MCF 10A (cell line): ENCODE results near the gene SLC25A48. TPM values are rescaled to one million over a fixed set of nuclear protein-coding genes. Genes with fewer than 3 reads are reported as not detected.

Experiments
- BruUV-seq: library from RNA; stranded (reverse); fragments of 400-500 nt; replicated peaks from 2 replicates; lab custom pipeline; 2021; lab: Mats Ljungman, UMichigan
- CTCF ChIA-PET: fragments of 300-600 bp; sonication (Branson Sonifier 250); formaldehyde crosslinking; extraction: SDS; loops from one replicate; lab custom pipeline; 2021; ENCODE audit warnings: antibody characterized with exemption, inconsistent platforms; lab: Yijun Ruan, JAX
- POLR2A ChIA-PET: fragments of 300-600, 350-650 bp; sonication (Branson Sonifier 250); formaldehyde crosslinking; extraction: SDS; loops from one replicate; lab custom pipeline; 2020; ENCODE audit warnings: antibody characterized with exemption, inconsistent platforms; lab: Yijun Ruan, JAX
- DNase-seq: peaks from one replicate; pipeline ENCODE4 v3.0.0-alpha.2; 2018; ENCODE audit not compliant: unreplicated experiment
- H3K27ac Mint-ChIP-seq: one replicate; pipeline ENCODE4 v1.8.0; 2022; ENCODE audit warnings: mild to moderate bottlenecking, low read depth, mixed read lengths; ENCODE audit not compliant: unreplicated experiment
- H3K27me3 Mint-ChIP-seq: one replicate; pipeline ENCODE4 v1.8.0; 2022; ENCODE audit warnings: mixed read lengths; ENCODE audit not compliant: insufficient read depth, unreplicated experiment
- H3K36me3 Mint-ChIP-seq: one replicate; pipeline ENCODE4 v1.8.0; 2022; ENCODE audit warnings: mild to moderate bottlenecking, moderate library complexity, mixed read lengths; ENCODE audit not compliant: insufficient read depth, unreplicated experiment
- H3K4me1 Mint-ChIP-seq: one replicate; pipeline ENCODE4 v1.8.0; 2022; ENCODE audit warnings: mixed read lengths; ENCODE audit not compliant: insufficient read depth, unreplicated experiment
- H3K4me3 Mint-ChIP-seq: one replicate; pipeline ENCODE4 v1.8.0; 2022; ENCODE audit warnings: mild to moderate bottlenecking, moderate library complexity, mixed read lengths; ENCODE audit not compliant: unreplicated experiment
- H3K9me3 Mint-ChIP-seq: one replicate; pipeline ENCODE4 v1.8.0; 2022; ENCODE audit warnings: mixed read lengths; ENCODE audit not compliant: unreplicated experiment
- intact Hi-C: fragments of 100-400 bp; cut with micrococcal nuclease; formaldehyde crosslinking; loops from 2 replicates; pipeline ENCODE4 v1.14.1; 2022
- total RNA-seq: library from RNA; stranded (reverse); gene quantifications from 2 replicates; pipeline ENCODE4 v1.2.3, GENCODE V29; 2022
- TF ChIP-seq, protein P1 (sequence below): fragments of 200-600 bp; IDR thresholded peaks from one replicate; pipeline ENCODE4 v1.8.0; 2022; ENCODE audit warnings: antibody characterized with exemption, mild to moderate bottlenecking; ENCODE audit not compliant: unreplicated experiment

Gene SLC25A48
- total RNA-seq, 1 experiment from 2014 or later, result not detected

DNA sequence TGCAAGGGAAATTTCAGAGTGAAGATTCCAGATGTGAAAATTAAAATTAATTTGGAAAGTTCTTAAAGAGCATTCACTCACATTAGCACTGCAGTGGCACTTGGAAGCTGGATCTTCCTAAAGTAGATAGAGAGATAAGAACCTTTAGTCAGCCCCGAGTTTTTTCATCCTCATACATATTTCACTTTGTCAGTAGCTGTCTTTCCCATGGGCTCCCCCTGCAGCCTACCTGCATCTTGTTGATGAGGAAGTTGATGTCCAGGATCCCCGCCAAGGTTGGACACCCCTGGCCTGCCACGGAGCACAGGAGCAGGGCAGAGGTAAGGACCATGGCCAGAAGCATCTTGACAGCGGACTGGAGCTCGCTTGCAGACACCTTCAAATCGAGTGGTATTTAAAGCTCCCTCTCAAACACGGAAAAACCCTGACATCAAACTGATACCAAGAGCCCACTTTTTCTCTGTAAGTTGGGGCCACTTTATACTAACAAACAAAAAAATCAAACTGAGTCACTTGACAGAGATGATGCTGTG lies 61.1 kb downstream of the SLC25A48 start, which contains the start of gene IL9:
IL9 (minus strand) TSS at position 368 of the 533 bp plus-strand sequence; CDS start at position 343, 25 bp downstream.
- no peaks in the 10 kb centered on the region for H3K9me3 Mint-ChIP-seq
- POLR2A ChIA-PET, result interaction anchor here (0.6 to 0.8 kb wide), 2 partner anchors 26 to 374 kb away, joined by 3 read pairs; no protein-coding TSS in a partner anchor
- no peak within 1 kb of the TSS for H3K4me3 Mint-ChIP-seq

GRCh38 chr5:135898651-135899050 lies 64.2 kb downstream of the SLC25A48 start:
- H3K27me3 Mint-ChIP-seq, result peaks cover 82% of the 10 kb centered on the region
- H3K36me3 Mint-ChIP-seq, result no peaks in the 10 kb centered on the region
- H3K4me3 Mint-ChIP-seq, result no peak overlapping the region
- no peak overlapping the region for H3K27ac Mint-ChIP-seq
- CTCF ChIA-PET, result interaction anchor here (0.6 to 4.7 kb wide), 8 partner anchors 9 to 307 kb away, joined by 3 to 27 read pairs (median 3); no protein-coding TSS in a partner anchor
- DNase-seq, result no peak
- POLR2A ChIA-PET, result interaction anchor here (0.5 to 0.6 kb wide), 2 partner anchors 13 to 123 kb away, joined by 3 read pairs; no protein-coding TSS in a partner anchor
- intact Hi-C loops, result no loop called here
- H3K9me3 Mint-ChIP-seq, result no peaks in the 10 kb centered on the region
- H3K4me1 Mint-ChIP-seq, result no peaks in the 10 kb centered on the region
- TF ChIP-seq, protein P1, sequence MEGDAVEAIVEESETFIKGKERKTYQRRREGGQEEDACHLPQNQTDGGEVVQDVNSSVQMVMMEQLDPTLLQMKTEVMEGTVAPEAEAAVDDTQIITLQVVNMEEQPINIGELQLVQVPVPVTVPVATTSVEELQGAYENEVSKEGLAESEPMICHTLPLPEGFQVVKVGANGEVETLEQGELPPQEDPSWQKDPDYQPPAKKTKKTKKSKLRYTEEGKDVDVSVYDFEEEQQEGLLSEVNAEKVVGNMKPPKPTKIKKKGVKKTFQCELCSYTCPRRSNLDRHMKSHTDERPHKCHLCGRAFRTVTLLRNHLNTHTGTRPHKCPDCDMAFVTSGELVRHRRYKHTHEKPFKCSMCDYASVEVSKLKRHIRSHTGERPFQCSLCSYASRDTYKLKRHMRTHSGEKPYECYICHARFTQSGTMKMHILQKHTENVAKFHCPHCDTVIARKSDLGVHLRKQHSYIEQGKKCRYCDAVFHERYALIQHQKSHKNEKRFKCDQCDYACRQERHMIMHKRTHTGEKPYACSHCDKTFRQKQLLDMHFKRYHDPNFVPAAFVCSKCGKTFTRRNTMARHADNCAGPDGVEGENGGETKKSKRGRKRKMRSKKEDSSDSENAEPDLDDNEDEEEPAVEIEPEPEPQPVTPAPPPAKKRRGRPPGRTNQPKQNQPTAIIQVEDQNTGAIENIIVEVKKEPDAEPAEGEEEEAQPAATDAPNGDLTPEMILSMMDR, result no peak
- BruUV-seq, result no TSS peak

More for the DNA sequence above, 61.1 kb downstream of the SLC25A48 start, which contains the start of gene IL9:
- peaks cover 64% of the 10 kb centered on the region for H3K27me3 Mint-ChIP-seq
- intact Hi-C loops, result no loop called here
- H3K4me1 Mint-ChIP-seq, result no peaks in the 10 kb centered on the region
- no peak within 1 kb of the TSS for H3K27ac Mint-ChIP-seq
- BruUV-seq, result no TSS peak
- no peaks in the 10 kb centered on the region for H3K36me3 Mint-ChIP-seq
- TF ChIP-seq, protein P1, result no peak
- no peak for DNase-seq
- CTCF ChIA-PET, result interaction anchor here (0.7 to 5.1 kb wide), 6 partner anchors 9 to 470 kb away, joined by 3 to 34 read pairs (median 4); no protein-coding TSS in a partner anchor

DNA sequence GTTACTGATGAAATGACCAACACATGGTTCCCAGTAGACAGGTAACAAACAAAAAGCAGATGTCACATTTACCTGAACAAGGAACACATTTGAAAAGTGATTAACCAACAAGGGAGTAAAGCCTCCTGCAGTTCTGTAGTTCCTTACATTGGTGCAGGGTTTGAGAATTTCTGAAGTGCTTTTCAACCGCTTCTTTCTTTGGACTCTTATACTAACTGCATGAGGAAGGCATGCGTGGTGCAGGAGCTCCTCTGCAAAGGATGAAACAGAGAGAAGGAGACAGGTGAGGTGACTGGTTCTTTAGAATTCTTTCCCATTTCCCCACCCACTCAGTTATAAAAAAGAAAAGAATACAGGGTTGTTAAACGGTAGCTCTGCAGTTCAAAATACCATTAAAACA lies 65.8 kb downstream of the SLC25A48 start:
- Mint-ChIP-seq H3K4me1 (no peaks in the 10 kb centered on the region), H3K27ac (no peak overlapping the region), H3K27me3 (peaks cover 71% of the 10 kb centered on the region), H3K4me3 (no peak overlapping the region), H3K9me3 (no peaks in the 10 kb centered on the region), H3K36me3 (no peaks in the 10 kb centered on the region)
- CTCF ChIA-PET, result interaction anchor here (0.5 to 4.7 kb wide), 7 partner anchors 10 to 311 kb away, joined by 3 to 27 read pairs (median 4); no protein-coding TSS in a partner anchor
- TF ChIP-seq, protein P1, result no peak
- no TSS peak for BruUV-seq
- intact Hi-C loops, result no loop called here
- no peak for DNase-seq
- POLR2A ChIA-PET, result interaction anchor here (0.6 to 2.0 kb wide), 3 partner anchors 9 to 1167 kb away, joined by 3 to 8 read pairs (median 3); no protein-coding TSS in a partner anchor

DNA sequence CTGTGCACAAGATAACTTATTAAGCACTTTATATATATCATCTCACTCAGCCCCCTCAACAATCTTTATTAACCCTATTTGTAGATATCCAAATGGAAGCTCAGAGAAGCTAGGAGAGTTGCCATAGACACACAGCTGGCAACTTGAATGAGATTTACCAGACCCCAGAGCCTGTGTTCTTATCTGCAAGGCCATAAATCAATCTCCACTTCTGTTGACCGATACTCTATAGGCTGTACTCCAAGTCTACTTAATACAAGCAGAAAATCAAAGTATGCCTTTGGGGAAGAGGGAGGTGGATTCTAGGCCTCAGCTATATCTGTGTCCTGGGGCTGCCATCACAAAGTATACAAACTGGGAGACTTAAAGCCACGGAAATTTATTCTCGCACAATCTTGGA lies 67.2 kb downstream of the SLC25A48 start:
- intact Hi-C loops, result no loop called here
- POLR2A ChIA-PET, result interaction anchor here (2.0 kb wide), 1 partner anchor 10 kb away, joined by 8 read pairs; no protein-coding TSS in a partner anchor
- no peak for DNase-seq
- Mint-ChIP-seq H3K36me3 (no peaks in the 10 kb centered on the region), H3K27ac (no peak overlapping the region), H3K4me1 (no peaks in the 10 kb centered on the region), H3K27me3 (peaks cover 57% of the 10 kb centered on the region), H3K4me3 (no peak overlapping the region), H3K9me3 (no peaks in the 10 kb centered on the region)
- CTCF ChIA-PET, result interaction anchor here (0.5 to 4.7 kb wide), 6 partner anchors 12 to 308 kb away, joined by 3 to 27 read pairs (median 3); no protein-coding TSS in a partner anchor
- no TSS peak for BruUV-seq
- TF ChIP-seq, protein P1, result no peak
